Adrenal gland (tissue), 12 donors: ENCODE data around the gene PHKB. TPM values are rescaled to one million over a fixed set of nuclear protein-coding genes. Genes with fewer than 3 reads are reported as not detected.

Source experiments
- DNase-seq, 7 donors: peaks; one replicate each; pipeline ENCODE4 v3.0.0-alpha.2; 2019 to 2020
- H3K27ac ChIP-seq, 5 donors: fragments of 200-600 bp; sonication (generic) in 4 of 5; 1 replicate in 3 of 5; 2 replicates in 2 of 5; pipeline versions ENCODE4 v1.5.1 to v1.8.0; 2016 to 2020; ENCODE audit warnings: mild to moderate bottlenecking in 1 of 5
- H3K27me3 ChIP-seq: fragments of 200-600 bp; 2 replicates; pipeline ENCODE4 v1.8.0; 2021
- H3K36me3 ChIP-seq, 2 donors: fragments of 200-600 bp; replicated peaks in 1 of 2; 1 replicate in 1 of 2; 2 replicates in 1 of 2; pipeline versions ENCODE4 v1.5.1 to v1.8.0; 2018 to 2022
- H3K4me1 ChIP-seq, 2 donors: fragments of 200-600 bp; replicated peaks in 1 of 2; 1 replicate in 1 of 2; 2 replicates in 1 of 2; pipeline versions ENCODE4 v1.5.1 to v1.8.0; 2018 to 2021
- H3K4me3 ChIP-seq, 4 donors: fragments of 200-600 bp; sonication (generic) in 3 of 4; one replicate each; pipeline ENCODE4 v1.5.1; 2016 to 2018
- H3K9me3 ChIP-seq, 3 donors: fragments of 200-600 bp; sonication (generic) in 1 of 3; replicated peaks in 1 of 3; 1 replicate in 2 of 3; 2 replicates in 1 of 3; pipeline versions ENCODE4 v1.5.1 to v1.8.0; 2016 to 2021
- POLR2A ChIP-seq, 2 donors: fragments of 450-650 bp; IDR thresholded peaks; one replicate each; pipeline ENCODE4 v1.6.1; 2017; ENCODE audit warnings: antibody characterized with exemption in 2 of 2, mild to moderate bottlenecking in 2 of 2, moderate library complexity in 1 of 2
- WGBS, 4 donors: extraction: QIAGEN DNeasy Blood & Tissue Kit in 2 of 4; methylation state at CpG; one replicate each; pipeline versions ENCODE4 v1.1.5 to v1.1.7; 2013 to 2017; 5-methylcytosine and 5-hydroxymethylcytosine counted together
- intact Hi-C, 2 donors: fragments of 100-400 bp; cut with DNase I; formaldehyde crosslinking; loops; one replicate each; pipeline versions ENCODE4 v1.14.1 to v1.15.0; 2022 to 2023
- polyA plus RNA-seq, 3 donors: library from polyadenylated mRNA; stranded (reverse); fragments of 200-250 nt in 2 of 3; fragments of 350-450 nt in 1 of 3; fragmentation: Illumina TruSeq in 1 of 3; extraction: RNeasy Lipid Tissue Mini Kit (QIAGEN cat#74804) in 1 of 3; gene quantifications; one replicate each; pipeline ENCODE4 v1.2.3, GENCODE V29; 2013 to 2014
- total RNA-seq, 9 donors: library from RNA; depleted of rRNA in 4 of 9; stranded (reverse); fragments of >200 nt in 4 of 9; fragments of 120-200 nt in 1 of 9; fragmentation: NEBNext Ultra II Directional in 1 of 9; extraction: Animal tissue kit (Norgen Biotek cat#: 25700) in 1 of 9; gene quantifications; one replicate each; pipeline versions ENCODE4 v1.1.0 to v1.2.4, GENCODE V29; 2013 to 2023
- TF ChIP-seq, protein P1 (sequence below), 6 experiments: fragments of 450-650 bp in 4 of 6; fragments of 200-600 bp in 2 of 6; sonication (generic) in 1 of 6; IDR thresholded peaks; 1 replicate in 5 of 6; 2 replicates in 1 of 6; pipeline versions ENCODE4 v1.5.1 to v1.8.0; 2016 to 2021; ENCODE audit warnings: antibody characterized with exemption in 6 of 6, mild to moderate bottlenecking in 2 of 6, moderate library complexity in 1 of 6
- donor health status: healthy with polysubstance abuse.
- donor health status: Bipolar disorder and iron deficiency.
- donor health status: DM: yes; HTN: yes; CAD: no.
- donor health status: DM: no; HTN: no; CAD: no.
- donor health status: DM: no; HTN: no; CAD: no.
- donor health status: DM: yes; HTN: yes; CAD: no.

Gene PHKB
- total and polyA plus RNA-seq, 12 donors = 27.6 to 167 (median 107) TPM

DNA sequence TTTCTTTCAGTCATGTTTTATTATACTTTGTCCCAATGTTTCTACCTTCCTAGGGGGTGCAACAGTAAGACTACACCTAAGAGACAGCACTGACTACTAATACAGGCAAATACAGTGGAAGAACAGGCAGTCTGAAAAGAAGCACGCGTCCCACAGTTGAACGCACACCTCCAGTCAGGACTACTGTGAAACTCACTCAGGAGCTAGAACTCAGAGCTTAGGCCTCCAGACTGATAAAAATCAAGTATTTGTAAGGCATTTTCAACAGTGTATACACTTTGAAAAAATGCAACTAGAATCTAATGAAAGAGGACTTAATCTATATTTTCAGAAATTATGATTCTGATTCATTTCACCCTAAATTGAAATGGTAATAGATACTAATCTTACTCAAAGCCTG is 14.7 kb upstream of the PHKB start:
- peaks cover 0 to 12% of the 10 kb centered on the region in 2 donors for H3K4me1 ChIP-seq
- H3K4me3 ChIP-seq = no peak overlapping the region
- DNase-seq = no peak
- intact Hi-C loops = no loop called here
- TF ChIP-seq, protein P1, sequence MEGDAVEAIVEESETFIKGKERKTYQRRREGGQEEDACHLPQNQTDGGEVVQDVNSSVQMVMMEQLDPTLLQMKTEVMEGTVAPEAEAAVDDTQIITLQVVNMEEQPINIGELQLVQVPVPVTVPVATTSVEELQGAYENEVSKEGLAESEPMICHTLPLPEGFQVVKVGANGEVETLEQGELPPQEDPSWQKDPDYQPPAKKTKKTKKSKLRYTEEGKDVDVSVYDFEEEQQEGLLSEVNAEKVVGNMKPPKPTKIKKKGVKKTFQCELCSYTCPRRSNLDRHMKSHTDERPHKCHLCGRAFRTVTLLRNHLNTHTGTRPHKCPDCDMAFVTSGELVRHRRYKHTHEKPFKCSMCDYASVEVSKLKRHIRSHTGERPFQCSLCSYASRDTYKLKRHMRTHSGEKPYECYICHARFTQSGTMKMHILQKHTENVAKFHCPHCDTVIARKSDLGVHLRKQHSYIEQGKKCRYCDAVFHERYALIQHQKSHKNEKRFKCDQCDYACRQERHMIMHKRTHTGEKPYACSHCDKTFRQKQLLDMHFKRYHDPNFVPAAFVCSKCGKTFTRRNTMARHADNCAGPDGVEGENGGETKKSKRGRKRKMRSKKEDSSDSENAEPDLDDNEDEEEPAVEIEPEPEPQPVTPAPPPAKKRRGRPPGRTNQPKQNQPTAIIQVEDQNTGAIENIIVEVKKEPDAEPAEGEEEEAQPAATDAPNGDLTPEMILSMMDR (IDR thresholded peaks at IDR 0.05) = no peak
- TF ChIP-seq POLR2A (IDR thresholded peaks at IDR 0.05) = no peak
- no peaks in the 10 kb centered on the region for H3K9me3 ChIP-seq
- peaks cover 0 to 6% of the 10 kb centered on the region in 2 donors for H3K36me3 ChIP-seq
- WGBS, 4 donors = 98 to 100% (median 100%) methylated on average over 3 of the region's 3 CpGs
- H3K27me3 ChIP-seq = no peaks in the 10 kb centered on the region
- no peak overlapping the region for H3K27ac ChIP-seq

DNA sequence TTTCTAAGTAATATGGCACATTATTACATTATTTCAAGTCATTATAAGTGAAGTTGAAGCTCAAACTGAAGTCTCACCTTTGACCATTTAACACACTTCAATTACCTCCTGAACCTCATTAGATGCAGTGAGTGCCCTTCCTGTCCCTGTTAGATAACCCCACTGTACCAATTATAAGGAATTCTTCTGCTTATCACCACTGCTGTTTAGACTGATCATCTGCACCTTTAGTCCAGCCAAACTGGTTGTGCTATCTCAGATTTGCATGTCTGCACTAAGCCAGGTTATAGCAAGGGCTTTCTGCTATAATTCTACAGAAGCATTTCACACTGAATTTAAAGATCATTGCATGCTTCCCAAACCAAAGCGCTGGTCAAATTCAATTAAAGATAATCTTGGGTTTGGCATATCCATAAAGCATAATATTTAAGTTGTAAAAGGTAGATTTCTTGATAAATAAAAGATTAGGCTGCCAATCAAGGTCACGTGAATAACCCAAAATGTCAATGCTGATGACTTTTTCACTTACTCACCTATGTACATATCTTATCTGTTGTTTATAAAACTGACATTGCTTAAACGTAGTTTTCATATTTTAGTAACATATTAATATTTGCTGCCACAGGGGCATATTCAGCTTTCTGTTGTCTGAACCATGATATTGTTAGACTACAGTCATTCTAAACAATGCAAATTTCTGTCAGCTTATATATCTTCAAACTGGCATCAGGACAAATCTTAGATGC is 12.1 kb upstream of the PHKB start:
- H3K27me3 ChIP-seq = no peaks in the 10 kb centered on the region
- H3K27ac ChIP-seq = no peak overlapping the region
- no peaks in the 10 kb centered on the region for H3K9me3 ChIP-seq
- H3K36me3 ChIP-seq = peaks cover 0 to 32% of the 10 kb centered on the region in 2 donors
- 57 to 70% (median 67%) methylated on average over 3 of the region's 3 CpGs for WGBS, 4 donors
- H3K4me1 ChIP-seq = peaks cover 0 to 12% of the 10 kb centered on the region in 2 donors
- TF ChIP-seq, protein P1 (IDR thresholded peaks at IDR 0.05) = no peak
- TF ChIP-seq POLR2A (IDR thresholded peaks at IDR 0.05) = no peak
- intact Hi-C loops = no loop called here
- H3K4me3 ChIP-seq = no peak overlapping the region
- DNase-seq = no peak

DNA sequence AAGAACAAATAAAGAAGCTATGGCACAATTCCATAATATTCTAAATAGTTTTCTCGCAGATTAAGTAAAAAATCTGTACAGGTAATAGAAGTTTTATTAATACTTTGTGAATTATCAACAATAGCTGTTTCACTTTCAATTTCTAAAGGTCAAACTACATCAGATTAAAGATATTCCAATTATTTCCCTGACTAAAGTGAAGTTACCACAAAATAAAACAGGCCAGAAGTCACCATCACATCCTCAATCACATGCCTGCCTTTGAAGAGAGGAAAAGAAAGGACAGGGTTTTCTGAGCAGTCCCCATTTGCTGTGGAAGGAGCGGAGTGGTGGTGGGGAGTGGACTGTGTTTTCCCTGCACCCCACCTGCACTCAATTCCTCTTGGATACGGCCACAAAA is 11.3 kb upstream of the PHKB start:
- Histone ChIP-seq H3K9me3 (no peaks in the 10 kb centered on the region), H3K27ac (no peak overlapping the region), H3K27me3 (no peaks in the 10 kb centered on the region), H3K4me3 (no peak overlapping the region), H3K36me3 (peaks cover 0 to 33% of the 10 kb centered on the region in 2 donors), H3K4me1 (peaks cover 0 to 12% of the 10 kb centered on the region in 2 donors)
- intact Hi-C loops = no loop called here
- no peak for TF ChIP-seq POLR2A (IDR thresholded peaks at IDR 0.05)
- TF ChIP-seq, protein P1 (IDR thresholded peaks at IDR 0.05) = no peak
- DNase-seq = no peak
- 88 to 97% (median 94%) methylated on average over 3 of the region's 3 CpGs for WGBS, 4 donors

DNA sequence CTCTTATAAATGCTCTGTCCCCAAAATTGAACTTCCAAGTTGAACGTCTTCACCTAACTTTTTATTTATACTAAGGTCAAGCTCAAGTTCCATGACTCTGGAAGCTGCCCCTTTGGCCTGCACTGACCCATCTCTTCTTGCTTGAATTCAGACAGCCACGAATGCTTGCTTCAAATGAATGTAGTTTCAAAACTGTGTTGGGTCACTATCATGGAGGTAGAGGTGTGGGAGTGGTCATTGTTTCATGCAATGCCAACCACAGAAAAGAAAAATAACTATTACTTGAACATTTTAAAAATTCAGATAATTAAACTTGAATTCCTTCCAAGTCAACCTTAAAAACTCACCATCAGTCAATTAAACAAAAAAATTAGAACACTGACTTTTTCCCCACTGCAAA is 2.8 kb upstream of the PHKB start:
- Histone ChIP-seq H3K4me3 (no peak overlapping the region), H3K36me3 (peaks cover 0 to 8% of the 10 kb centered on the region in 2 donors), H3K27ac (no peak overlapping the region), H3K27me3 (no peaks in the 10 kb centered on the region), H3K9me3 (no peaks in the 10 kb centered on the region), H3K4me1 (peaks cover 24 to 47% of the 10 kb centered on the region in 2 donors)
- TF ChIP-seq, protein P1 (IDR thresholded peaks at IDR 0.05) = no peak
- no peak for TF ChIP-seq POLR2A (IDR thresholded peaks at IDR 0.05)
- 73 to 81% (median 75%) methylated on average over 2 of the region's 2 CpGs for WGBS, 4 donors
- intact Hi-C loops = no loop called here
- no peak for DNase-seq
